ENCODE data around the gene MACROD1. TPM values are rescaled to one million over a fixed set of nuclear protein-coding genes. Genes with fewer than 3 reads are reported as not detected.
A peak's percentile ranks its signal among the peaks of the same experiment; 100 is the strongest.

The MACROD1 gene
- total and polyA plus RNA-seq, 4 donors = 10.6 to 31.6 (median 23.9) TPM

- Histone ChIP-seq H3K4me3 (ENCODE audit: low read depth, low read length) (no peak overlapping the region), H3K36me3 (ENCODE audit: control insufficient read depth, insufficient read depth, low read length) (no peaks in the 10 kb centered on the region), H3K27me3 (ENCODE audit: control insufficient read depth, insufficient read depth, low read length) (no peaks in the 10 kb centered on the region), H3K4me1 (ENCODE audit: control insufficient read depth, insufficient read depth, low read length) (peaks cover 46% of the 10 kb centered on the region), H3K27ac (ENCODE audit: low read depth, low read length) (no peak overlapping the region), H3K9me3 (ENCODE audit: control insufficient read depth, insufficient read depth, low read length) (no peaks in the 10 kb centered on the region)
- DNase-seq (ENCODE audit: low read depth in 4 of 6, low spot score in 6 of 6) = no peak
- 78% methylated on average over 14 of the region's 20 CpGs for WGBS (ENCODE audit: insufficient coverage)
These were observed 150.4 kb downstream of the MACROD1 start for GRCh38 chr11:64015510-64015909.

DNA sequence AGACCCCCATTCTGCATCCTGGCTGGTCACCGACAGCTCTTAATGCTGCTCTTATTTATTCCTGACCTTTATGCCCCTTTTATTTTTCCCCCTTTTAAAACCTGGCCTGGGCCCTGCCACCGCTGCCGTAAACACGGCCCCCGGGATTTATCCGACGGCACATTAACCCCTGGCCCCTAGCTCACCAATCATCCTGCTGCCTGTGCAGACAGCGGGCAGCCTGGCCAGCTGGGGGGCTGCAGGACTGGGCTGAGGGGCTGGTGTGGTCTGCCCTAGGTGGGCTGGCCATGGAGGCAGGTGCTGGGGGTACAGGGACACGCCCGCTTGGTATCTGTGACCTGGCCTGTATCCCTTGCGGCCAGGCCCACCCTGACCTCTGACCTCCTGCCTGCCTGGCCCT is 151.6 kb downstream of the MACROD1 start:
- no peak for DNase-seq (ENCODE audit: low read depth in 4 of 6, low spot score in 6 of 6)
- WGBS (ENCODE audit: insufficient coverage) = 45% methylated on average over 11 of the region's 11 CpGs
- H3K4me1 ChIP-seq (ENCODE audit: control insufficient read depth, insufficient read depth, low read length) = peaks cover 46% of the 10 kb centered on the region
- H3K4me3 ChIP-seq (ENCODE audit: low read depth, low read length) = no peak overlapping the region
- no peaks in the 10 kb centered on the region for H3K9me3 ChIP-seq (ENCODE audit: control insufficient read depth, insufficient read depth, low read length)
- H3K27me3 ChIP-seq (ENCODE audit: control insufficient read depth, insufficient read depth, low read length) = no peaks in the 10 kb centered on the region
- H3K27ac ChIP-seq (ENCODE audit: low read depth, low read length) = no peak overlapping the region
- no peaks in the 10 kb centered on the region for H3K36me3 ChIP-seq (ENCODE audit: control insufficient read depth, insufficient read depth, low read length)

- Histone ChIP-seq H3K4me3 (ENCODE audit: low read depth, low read length) (no peak overlapping the region), H3K27ac (ENCODE audit: low read depth, low read length) (no peak overlapping the region), H3K36me3 (ENCODE audit: control insufficient read depth, insufficient read depth, low read length) (no peaks in the 10 kb centered on the region), H3K4me1 (ENCODE audit: control insufficient read depth, insufficient read depth, low read length) (peaks cover 43% of the 10 kb centered on the region), H3K9me3 (ENCODE audit: control insufficient read depth, insufficient read depth, low read length) (no peaks in the 10 kb centered on the region), H3K27me3 (ENCODE audit: control insufficient read depth, insufficient read depth, low read length) (no peaks in the 10 kb centered on the region)
- no peak for DNase-seq (ENCODE audit: low read depth in 4 of 6, low spot score in 6 of 6)
- WGBS (ENCODE audit: insufficient coverage) = 83% methylated on average over 16 of the region's 16 CpGs
These were observed 152.6 kb downstream of the MACROD1 start for GRCh38 chr11:64013141-64013896.

DNA sequence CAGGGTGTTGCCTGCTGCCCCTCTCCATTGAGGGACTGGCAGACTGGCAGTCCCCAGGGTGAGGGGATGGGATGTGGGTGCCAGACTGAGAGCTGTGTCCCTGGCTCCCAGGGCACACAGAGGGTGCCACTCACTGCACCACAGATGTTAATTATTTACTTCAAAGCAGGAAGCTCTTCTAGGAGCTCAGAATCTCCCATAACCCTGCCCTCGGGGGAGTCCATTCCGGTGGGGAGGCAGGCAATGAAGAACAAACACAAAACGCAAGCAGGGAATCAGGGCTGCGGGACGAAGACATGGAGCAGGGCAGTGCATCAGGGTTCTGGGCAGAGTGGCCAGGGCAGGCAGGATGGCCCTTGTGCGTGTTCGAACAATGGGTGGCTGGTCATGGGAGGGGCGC is 154.5 kb downstream of the MACROD1 start:
- H3K36me3 ChIP-seq (ENCODE audit: control insufficient read depth, insufficient read depth, low read length) = no peaks in the 10 kb centered on the region
- H3K9me3 ChIP-seq (ENCODE audit: control insufficient read depth, insufficient read depth, low read length) = no peaks in the 10 kb centered on the region
- H3K27ac ChIP-seq (ENCODE audit: low read depth, low read length) = no peak overlapping the region
- no peak for DNase-seq (ENCODE audit: low read depth in 4 of 6, low spot score in 6 of 6)
- H3K4me1 ChIP-seq (ENCODE audit: control insufficient read depth, insufficient read depth, low read length) = peaks cover 43% of the 10 kb centered on the region
- 89% methylated on average over 8 of the region's 8 CpGs for WGBS (ENCODE audit: insufficient coverage)
- H3K4me3 ChIP-seq (ENCODE audit: low read depth, low read length) = no peak overlapping the region
- H3K27me3 ChIP-seq (ENCODE audit: control insufficient read depth, insufficient read depth, low read length) = peaks cover 9% of the 10 kb centered on the region

- no peak overlapping the region for H3K4me3 ChIP-seq (ENCODE audit: low read depth, low read length)
- no peak overlapping the region for H3K27ac ChIP-seq (ENCODE audit: low read depth, low read length)
- H3K4me1 ChIP-seq (ENCODE audit: control insufficient read depth, insufficient read depth, low read length) = peaks cover 41% of the 10 kb centered on the region
- DNase-seq (ENCODE audit: low read depth in 4 of 6, low spot score in 6 of 6) = no peak
- H3K9me3 ChIP-seq (ENCODE audit: control insufficient read depth, insufficient read depth, low read length) = no peaks in the 10 kb centered on the region
- no peaks in the 10 kb centered on the region for H3K36me3 ChIP-seq (ENCODE audit: control insufficient read depth, insufficient read depth, low read length)
- 95% methylated on average over 2 of the region's 2 CpGs for WGBS (ENCODE audit: insufficient coverage)
- peaks cover 10% of the 10 kb centered on the region for H3K27me3 ChIP-seq (ENCODE audit: control insufficient read depth, insufficient read depth, low read length)
These were observed 155.1 kb downstream of the MACROD1 start for GRCh38 chr11:64010783-64011182.

GRCh38 chr11:64009710-64010109 is 156.2 kb downstream of the MACROD1 start:
- peaks cover 2% of the 10 kb centered on the region for H3K36me3 ChIP-seq (ENCODE audit: control insufficient read depth, insufficient read depth, low read length)
- 97% methylated on average over 8 of the region's 8 CpGs for WGBS (ENCODE audit: insufficient coverage)
- no peak overlapping the region for H3K27ac ChIP-seq (ENCODE audit: low read depth, low read length)
- DNase-seq (ENCODE audit: low read depth in 4 of 6, low spot score in 6 of 6) = no peak
- no peaks in the 10 kb centered on the region for H3K9me3 ChIP-seq (ENCODE audit: control insufficient read depth, insufficient read depth, low read length)
- H3K27me3 ChIP-seq (ENCODE audit: control insufficient read depth, insufficient read depth, low read length) = peaks cover 14% of the 10 kb centered on the region
- H3K4me3 ChIP-seq (ENCODE audit: low read depth, low read length) = no peak overlapping the region
- H3K4me1 ChIP-seq (ENCODE audit: control insufficient read depth, insufficient read depth, low read length) = peaks cover 30% of the 10 kb centered on the region

GRCh38 chr11:64008914-64009633 is 156.8 kb downstream of the MACROD1 start:
- 75% methylated on average over 12 of the region's 18 CpGs for WGBS (ENCODE audit: insufficient coverage)
- H3K36me3 ChIP-seq (ENCODE audit: control insufficient read depth, insufficient read depth, low read length) = peaks cover 2% of the 10 kb centered on the region
- peak in 1 of 6 donors; percentile 75 for DNase-seq (ENCODE audit: low read depth in 4 of 6, low spot score in 6 of 6)
- peaks cover 14% of the 10 kb centered on the region for H3K27me3 ChIP-seq (ENCODE audit: control insufficient read depth, insufficient read depth, low read length)
- no peak overlapping the region for H3K4me3 ChIP-seq (ENCODE audit: low read depth, low read length)
- no peaks in the 10 kb centered on the region for H3K9me3 ChIP-seq (ENCODE audit: control insufficient read depth, insufficient read depth, low read length)
- H3K4me1 ChIP-seq (ENCODE audit: control insufficient read depth, insufficient read depth, low read length) = peaks cover 33% of the 10 kb centered on the region
- no peak overlapping the region for H3K27ac ChIP-seq (ENCODE audit: low read depth, low read length)

DNA sequence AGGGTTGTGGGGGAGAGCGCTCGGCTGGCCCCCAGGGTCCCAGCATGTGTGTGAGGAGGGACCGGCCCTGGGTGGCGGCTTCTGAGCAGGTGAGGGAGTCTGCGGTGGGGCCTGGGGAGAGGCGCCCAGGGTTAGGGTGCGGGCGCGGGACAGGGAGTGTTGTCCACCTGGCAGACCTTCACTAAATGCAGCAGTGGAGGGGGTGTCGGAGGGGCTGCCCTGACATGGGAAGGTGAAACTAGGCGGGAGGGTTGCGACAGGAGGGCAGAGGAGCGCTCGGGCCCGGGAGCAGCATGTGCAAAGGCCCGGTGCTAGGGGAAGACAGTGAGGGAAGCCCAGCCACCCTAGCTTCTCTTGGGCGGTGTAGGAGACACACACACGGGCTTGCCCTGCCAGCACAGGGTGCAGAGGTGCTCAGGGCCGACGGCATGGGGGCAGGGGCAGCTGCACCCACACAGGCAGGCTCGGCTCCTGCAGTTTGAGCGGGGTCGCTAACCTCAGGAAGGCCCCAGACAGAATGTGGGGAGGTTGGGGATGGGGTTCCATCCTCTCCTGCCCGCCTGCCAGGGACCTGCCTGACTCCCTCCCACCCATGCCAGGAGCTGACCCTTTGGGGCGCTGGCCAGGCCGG is 157.5 kb downstream of the MACROD1 start:
- DNase-seq (ENCODE audit: low read depth in 4 of 6, low spot score in 6 of 6) = no peak
- no peak overlapping the region for H3K4me3 ChIP-seq (ENCODE audit: low read depth, low read length)
- 88% methylated on average over 18 of the region's 26 CpGs for whole genome bisulfite sequencing (ENCODE audit: insufficient coverage)
- H3K27ac ChIP-seq (ENCODE audit: low read depth, low read length) = peak overlapping the region; percentile 25
- H3K36me3 ChIP-seq (ENCODE audit: control insufficient read depth, insufficient read depth, low read length) = peaks cover 2% of the 10 kb centered on the region
- H3K27me3 ChIP-seq (ENCODE audit: control insufficient read depth, insufficient read depth, low read length) = peaks cover 14% of the 10 kb centered on the region
- no peaks in the 10 kb centered on the region for H3K9me3 ChIP-seq (ENCODE audit: control insufficient read depth, insufficient read depth, low read length)
- peaks cover 40% of the 10 kb centered on the region for H3K4me1 ChIP-seq (ENCODE audit: control insufficient read depth, insufficient read depth, low read length)

DNA sequence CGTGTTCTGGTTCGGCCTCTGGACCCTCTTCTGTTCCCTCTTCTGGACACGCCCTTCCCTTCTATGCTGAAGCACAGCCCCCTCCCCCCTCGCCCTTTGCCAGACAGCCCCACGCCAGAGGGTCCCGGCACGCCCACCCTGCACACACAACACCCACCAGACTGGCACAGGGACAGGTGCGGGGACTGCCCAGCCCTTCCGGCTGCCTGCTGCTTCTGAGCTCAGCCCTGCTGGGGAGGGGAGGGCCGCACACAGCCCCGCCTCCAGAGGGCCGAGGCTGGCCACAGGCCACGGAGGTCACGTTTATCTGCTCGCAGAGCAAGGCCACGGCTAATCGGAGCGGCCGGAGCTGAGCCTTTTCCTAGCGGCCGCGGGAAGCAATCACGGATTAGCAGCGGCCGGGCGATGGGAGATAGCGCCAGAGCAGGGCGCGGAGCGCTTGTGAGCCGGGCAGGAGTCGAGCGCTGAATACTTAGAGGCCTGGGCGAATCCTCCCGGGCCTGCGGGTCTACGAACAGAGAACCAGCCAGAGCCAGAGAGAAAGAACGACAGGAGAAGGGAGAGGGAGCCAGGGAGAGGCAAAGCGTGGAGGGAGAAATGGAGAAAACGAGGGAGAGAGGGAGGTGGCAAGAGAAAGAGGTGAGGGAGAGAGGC is 158.2 kb downstream of the MACROD1 start:
- Histone ChIP-seq H3K36me3 (ENCODE audit: control insufficient read depth, insufficient read depth, low read length) (peaks cover 2% of the 10 kb centered on the region), H3K9me3 (ENCODE audit: control insufficient read depth, insufficient read depth, low read length) (no peaks in the 10 kb centered on the region), H3K27ac (ENCODE audit: low read depth, low read length) (peak overlapping the region; percentile 25), H3K4me1 (ENCODE audit: control insufficient read depth, insufficient read depth, low read length) (peaks cover 41% of the 10 kb centered on the region), H3K27me3 (ENCODE audit: control insufficient read depth, insufficient read depth, low read length) (peaks cover 14% of the 10 kb centered on the region), H3K4me3 (ENCODE audit: low read depth, low read length) (peak overlapping the region; percentile 31)
- DNase-seq (ENCODE audit: low read depth in 4 of 6, low spot score in 6 of 6) = peak in 2 of 6 donors; percentile 77 to 78
- whole genome bisulfite sequencing (ENCODE audit: insufficient coverage) = 8% methylated on average over 40 of the region's 40 CpGs

Measured in spinal cord (tissue), 10 donors.